CD4-positive, alpha-beta T cell (primary cell): Measurements from ENCODE around the gene REEP1. TPM values are rescaled to one million over a fixed set of nuclear protein-coding genes. Genes with fewer than 3 reads are reported as not detected.
A peak's percentile ranks its signal among the peaks of the same experiment; 100 is the strongest.

Source experiments
- ATAC-seq: fragments of 200-7000 bp; cut with Tn5 transposase; one replicate; pipeline ENCODE4 v1.10.0; 2022; ENCODE audit warnings: mild to moderate bottlenecking; ENCODE audit not compliant: poor library complexity
- CTCF ChIA-PET: fragments of 350-600 bp; sonication (Branson Sonifier 250); formaldehyde crosslinking; loops from one replicate; lab custom pipeline; 2021; ENCODE audit warnings: antibody characterized with exemption, inconsistent platforms; lab: Charles Lee
- POLR2A ChIA-PET: fragments of 350-600 bp; sonication (Branson Sonifier 250); formaldehyde crosslinking; loops from one replicate; lab custom pipeline; 2021; ENCODE audit warnings: antibody characterized with exemption, inconsistent platforms; lab: Charles Lee
- DNase-seq, 14 experiments: peaks; one replicate each; pipeline ENCODE4 v3.0.0-alpha.2; 2013 to 2020; ENCODE audit warnings: mixed read lengths in 2 of 14
- H3K27ac ChIP-seq, 2 donors: one replicate each; pipeline versions ENCODE4 v1.5.1 to v1.7.0; 2013; ENCODE audit warnings: low read length in 2 of 2, low read depth in 1 of 2, mild to moderate bottlenecking in 1 of 2
- H3K27me3 ChIP-seq, 2 experiments: 1 replicate in 1 of 2; 2 replicates in 1 of 2; pipeline versions ENCODE4 v1.6.1 to v1.7.0; 2013; ENCODE audit warnings: low read length in 2 of 2, control low read depth in 1 of 2, mild to moderate bottlenecking in 1 of 2, moderate library complexity in 1 of 2; ENCODE audit not compliant: insufficient read depth in 2 of 2, control insufficient read depth in 1 of 2
- H3K36me3 ChIP-seq: one replicate; pipeline ENCODE4 v1.6.1; 2013; ENCODE audit warnings: low read length, control low read depth; ENCODE audit not compliant: insufficient read depth
- H3K4me1 ChIP-seq: one replicate; pipeline ENCODE4 v1.6.1; 2013; ENCODE audit warnings: low read length, control low read depth; ENCODE audit not compliant: insufficient read depth
- H3K4me3 ChIP-seq: one replicate; pipeline ENCODE4 v1.5.1; 2013; ENCODE audit warnings: mild to moderate bottlenecking, low read length, moderate library complexity
- H3K9me3 ChIP-seq, 2 experiments: 1 replicate in 1 of 2; 2 replicates in 1 of 2; pipeline versions ENCODE4 v1.6.1 to v1.7.0; 2013; ENCODE audit warnings: low read length in 2 of 2, mild to moderate bottlenecking in 2 of 2, control low read depth in 1 of 2, moderate library complexity in 1 of 2; ENCODE audit not compliant: control insufficient read depth in 1 of 2, insufficient read depth in 1 of 2
- H3K27ac Mint-ChIP-seq: one replicate; pipeline ENCODE4 v1.8.0; 2020; ENCODE audit warnings: mixed read lengths
- H3K27me3 Mint-ChIP-seq: one replicate; pipeline ENCODE4 v1.8.0; 2021; ENCODE audit warnings: mixed read lengths
- H3K36me3 Mint-ChIP-seq: one replicate; pipeline ENCODE4 v1.8.0; 2021; ENCODE audit warnings: low read depth, mixed read lengths
- H3K4me1 Mint-ChIP-seq: one replicate; pipeline ENCODE4 v1.8.0; 2021; ENCODE audit warnings: low read depth, mixed read lengths
- H3K4me3 Mint-ChIP-seq: one replicate; pipeline ENCODE4 v1.8.0; 2020; ENCODE audit warnings: mild to moderate bottlenecking, mixed read lengths
- H3K9me3 Mint-ChIP-seq: one replicate; pipeline ENCODE4 v1.8.0; 2020; ENCODE audit warnings: mixed read lengths
- CTCF ChIP-seq: fragments of 200-600 bp; IDR thresholded peaks from one replicate; pipeline ENCODE4 v1.8.0; 2022; ENCODE audit warnings: antibody characterized with exemption, mild to moderate bottlenecking
- intact Hi-C, 2 experiments: fragments of 100-400 bp; cut with DNase I in 1 of 2; cut with micrococcal nuclease in 1 of 2; formaldehyde crosslinking; loops; one replicate each; pipeline versions ENCODE4 v1.15.1 to v1.9.0; 2023 to 2025; cut with DNase I, micrococcal nuclease
- total RNA-seq, 174 experiments: library from RNA in 2 of 174; stranded (reverse) in 2 of 174; gene quantifications; one replicate each; pipeline ENCODE4 v1.2.3 and lab custom pipeline; 2021 to 2026

REEP1 gene
- total RNA-seq, 2 experiments from 2014 or later: not detected

GRCh38 chr2:86211796-86212188, 125.6 kb downstream of the REEP1 start:
- H3K4me3 Mint-ChIP-seq: no peak overlapping the region
- intact Hi-C loops: no loop called here
- no peak for TF ChIP-seq CTCF
- Histone ChIP-seq H3K9me3 (no peaks in the 10 kb centered on the region), H3K27me3 (no peaks in the 10 kb centered on the region), H3K4me1 (no peaks in the 10 kb centered on the region), H3K27ac (no peak overlapping the region), H3K4me3 (no peak overlapping the region), H3K36me3 (peaks cover 71% of the 10 kb centered on the region)
- no peak for ATAC-seq
- no peak for DNase-seq
- peaks cover 9% of the 10 kb centered on the region for H3K4me1 Mint-ChIP-seq
- ChIA-PET POLR2A (no interaction called here), CTCF (no interaction called here)
- no peaks in the 10 kb centered on the region for H3K27me3 Mint-ChIP-seq
- no peaks in the 10 kb centered on the region for H3K9me3 Mint-ChIP-seq
- peak overlapping the region; percentile 55 for H3K27ac Mint-ChIP-seq
- peaks cover 71% of the 10 kb centered on the region for H3K36me3 Mint-ChIP-seq

- H3K27me3 Mint-ChIP-seq: no peaks in the 10 kb centered on the region
- H3K36me3 ChIP-seq: peaks cover 76% of the 10 kb centered on the region
- DNase-seq (no peak), ATAC-seq (no peak)
- ChIA-PET POLR2A (no interaction called here), CTCF (no interaction called here)
- no peaks in the 10 kb centered on the region for H3K27me3 ChIP-seq
- H3K9me3 Mint-ChIP-seq: no peaks in the 10 kb centered on the region
- intact Hi-C loops: no loop called here
- no peaks in the 10 kb centered on the region for H3K9me3 ChIP-seq
- no peak for TF ChIP-seq CTCF
- H3K36me3 Mint-ChIP-seq: peaks cover 77% of the 10 kb centered on the region
- H3K4me3 ChIP-seq: no peak overlapping the region
- H3K27ac Mint-ChIP-seq: no peak overlapping the region
- no peak overlapping the region for H3K4me3 Mint-ChIP-seq
- H3K27ac ChIP-seq: no peak overlapping the region
- H3K4me1 Mint-ChIP-seq: peaks cover 7% of the 10 kb centered on the region
- H3K4me1 ChIP-seq: no peaks in the 10 kb centered on the region
Measured at GRCh38 chr2:86211033-86211795, 126.2 kb downstream of the REEP1 start.

GRCh38 chr2:86204458-86204857, 133.0 kb downstream of the REEP1 start:
- H3K36me3 Mint-ChIP-seq: peaks cover 48% of the 10 kb centered on the region
- DNase-seq (no peak), ATAC-seq (no peak)
- no peak overlapping the region for H3K27ac Mint-ChIP-seq
- ChIA-PET POLR2A (interaction anchor here (0.7 to 1.9 kb wide), 2 partner anchors 237 to 280 kb away, joined by 5 read pairs; partner anchors contain the start of gene KDM3A), CTCF (interaction anchor here (1.2 kb wide), 1 partner anchor 11 kb away, joined by 3 read pairs; no protein-coding TSS in a partner anchor)
- no peak overlapping the region for H3K4me3 Mint-ChIP-seq
- Histone ChIP-seq H3K36me3 (peaks cover 39% of the 10 kb centered on the region), H3K27ac (no peak overlapping the region), H3K4me3 (no peak overlapping the region), H3K27me3 (no peaks in the 10 kb centered on the region), H3K4me1 (peaks cover 4% of the 10 kb centered on the region), H3K9me3 (no peaks in the 10 kb centered on the region)
- no peaks in the 10 kb centered on the region for H3K27me3 Mint-ChIP-seq
- H3K4me1 Mint-ChIP-seq: peaks cover 38% of the 10 kb centered on the region
- H3K9me3 Mint-ChIP-seq: no peaks in the 10 kb centered on the region
- no peak for TF ChIP-seq CTCF
- intact Hi-C loops: no loop called here
